Measurements from ENCODE around the gene MLST8.

DNA sequence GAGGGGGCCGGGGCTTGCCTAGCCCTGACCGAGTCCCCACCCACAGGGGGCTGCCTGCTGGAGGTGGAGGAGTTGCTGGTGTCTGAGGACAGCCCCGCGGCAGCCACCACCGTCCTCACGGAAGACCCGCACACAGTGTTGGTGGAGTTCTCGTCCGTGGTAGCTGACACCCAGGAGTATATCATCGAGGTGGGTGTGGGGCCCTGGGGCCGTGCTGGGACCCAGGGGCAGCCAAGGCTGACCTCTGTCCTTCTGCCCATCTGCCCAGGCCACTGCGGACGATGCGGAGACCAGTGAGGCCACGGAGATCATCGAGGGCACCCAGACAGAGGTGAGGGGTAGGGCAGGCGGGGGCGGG, 29.5 kb downstream of the MLST8 start:
- TF ChIP-seq, protein P1, sequence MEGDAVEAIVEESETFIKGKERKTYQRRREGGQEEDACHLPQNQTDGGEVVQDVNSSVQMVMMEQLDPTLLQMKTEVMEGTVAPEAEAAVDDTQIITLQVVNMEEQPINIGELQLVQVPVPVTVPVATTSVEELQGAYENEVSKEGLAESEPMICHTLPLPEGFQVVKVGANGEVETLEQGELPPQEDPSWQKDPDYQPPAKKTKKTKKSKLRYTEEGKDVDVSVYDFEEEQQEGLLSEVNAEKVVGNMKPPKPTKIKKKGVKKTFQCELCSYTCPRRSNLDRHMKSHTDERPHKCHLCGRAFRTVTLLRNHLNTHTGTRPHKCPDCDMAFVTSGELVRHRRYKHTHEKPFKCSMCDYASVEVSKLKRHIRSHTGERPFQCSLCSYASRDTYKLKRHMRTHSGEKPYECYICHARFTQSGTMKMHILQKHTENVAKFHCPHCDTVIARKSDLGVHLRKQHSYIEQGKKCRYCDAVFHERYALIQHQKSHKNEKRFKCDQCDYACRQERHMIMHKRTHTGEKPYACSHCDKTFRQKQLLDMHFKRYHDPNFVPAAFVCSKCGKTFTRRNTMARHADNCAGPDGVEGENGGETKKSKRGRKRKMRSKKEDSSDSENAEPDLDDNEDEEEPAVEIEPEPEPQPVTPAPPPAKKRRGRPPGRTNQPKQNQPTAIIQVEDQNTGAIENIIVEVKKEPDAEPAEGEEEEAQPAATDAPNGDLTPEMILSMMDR (IDR thresholded peaks at IDR 0.05): no peak
- TF ChIP-seq POLR2A (IDR thresholded peaks at IDR 0.05): no peak

Data from thyroid gland (tissue), 4 donors.